HG03280 (cell line): ENCODE results near the gene UGT1A4.
"Not testable (repeated sequence)": the region's sequence is repeated elsewhere in the genome, so short reads cannot be mapped to it uniquely, and the experiment has no call there.

Source experiments
- ATAC-seq: cut with Tn5 transposase; IDR thresholded peaks from one replicate; pipeline ENCODE4 v1.9.1; 2021; ENCODE audit warnings: mild to moderate bottlenecking, moderate library complexity; ENCODE audit not compliant: unreplicated experiment

Gene UGT1A4

GRCh38 chr2:233699424-233700027 is 19.0 kb upstream of the UGT1A4 start:
- ATAC-seq, result no peak

GRCh38 chr2:233700028-233700635 is 18.4 kb upstream of the UGT1A4 start:
- ATAC-seq, result no peak

- ATAC-seq, result not testable (repeated sequence)
Measured at GRCh38 chr2:233700842-233701241, 17.7 kb upstream of the UGT1A4 start.

- ATAC-seq, result no peak
Measured at GRCh38 chr2:233702238-233702637, 16.3 kb upstream of the UGT1A4 start.

- ATAC-seq, result no peak
Measured at GRCh38 chr2:233705911-233706506, 12.5 kb upstream of the UGT1A4 start.

GRCh38 chr2:233706720-233707119 is 11.8 kb upstream of the UGT1A4 start:
- no peak for ATAC-seq

GRCh38 chr2:233707940-233708644 is 10.4 kb upstream of the UGT1A4 start:
- ATAC-seq, result no peak

- ATAC-seq, result no peak
Measured at GRCh38 chr2:233708942-233709341, 9.6 kb upstream of the UGT1A4 start.

- ATAC-seq, result peak; percentile 54
Measured at GRCh38 chr2:233711312-233712008, 7.1 kb upstream of the UGT1A4 start.

GRCh38 chr2:233712611-233713261 is 5.8 kb upstream of the UGT1A4 start, which contains the start of gene UGT1A5:
Gene UGT1A5 (plus strand): TSS chr2:233712907. CDS start chr2:233712992, 85 bp downstream.
- ATAC-seq, result no peak

- no peak for ATAC-seq
Measured at GRCh38 chr2:233713262-233713615, 5.3 kb upstream of the UGT1A4 start.

- no peak for ATAC-seq
Measured at GRCh38 chr2:233714121-233714520, 4.4 kb upstream of the UGT1A4 start.

GRCh38 chr2:233728723-233729301 is 10.3 kb downstream of the UGT1A4 start, which contains the start of gene UGT1A3:
Gene UGT1A3 (plus strand): TSS chr2:233729042. CDS start chr2:233729127, 85 bp downstream.
- no peak for ATAC-seq

- ATAC-seq, result not testable (repeated sequence)
Measured at GRCh38 chr2:233736868-233737653, 18.5 kb downstream of the UGT1A4 start.

- no peak for ATAC-seq
Measured at GRCh38 chr2:233740870-233741269, 22.3 kb downstream of the UGT1A4 start.

GRCh38 chr2:233743464-233744259 is 25.1 kb downstream of the UGT1A4 start:
- ATAC-seq, result no peak

- no peak for ATAC-seq
Measured at GRCh38 chr2:233745073-233745755, 26.7 kb downstream of the UGT1A4 start.

GRCh38 chr2:233745838-233746237 is 27.3 kb downstream of the UGT1A4 start:
- not testable (repeated sequence) for ATAC-seq
